Uterus (tissue), 4 donors: ENCODE data around the gene MBP. TPM values are rescaled to one million over a fixed set of nuclear protein-coding genes. Genes with fewer than 3 reads are reported as not detected.
A peak's percentile ranks its signal among the peaks of the same experiment; 100 is the strongest.

Experiments used
- DNase-seq, 2 donors: peaks; one replicate each; pipeline ENCODE4 v3.0.0-alpha.2; 2019 to 2020
- H3K27ac ChIP-seq, 2 donors: fragments of 200-600 bp; sonication (generic); 1 replicate in 1 of 2; 2 replicates in 1 of 2; pipeline ENCODE4 v1.5.1; 2016 to 2018
- H3K27me3 ChIP-seq, 2 donors: fragments of 200-600 bp; sonication (generic); one replicate each; pipeline ENCODE4 v1.5.1; 2018 to 2019; ENCODE audit warnings: control low read depth in 1 of 2
- H3K36me3 ChIP-seq, 2 donors: fragments of 200-600 bp; sonication (generic); one replicate each; pipeline ENCODE4 v1.5.1; 2019; ENCODE audit warnings: control low read depth in 1 of 2
- H3K4me1 ChIP-seq, 2 donors: fragments of 200-600 bp; sonication (generic); one replicate each; pipeline ENCODE4 v1.5.1; 2018 to 2019; ENCODE audit warnings: control low read depth in 1 of 2
- H3K4me3 ChIP-seq, 2 donors: fragments of 200-600 bp; sonication (generic); 1 replicate in 1 of 2; 2 replicates in 1 of 2; pipeline ENCODE4 v1.5.1; 2018 to 2019; ENCODE audit warnings: mild to moderate bottlenecking in 1 of 2
- H3K9me3 ChIP-seq, 2 donors: fragments of 200-600 bp; sonication (generic); one replicate each; pipeline ENCODE4 v1.5.1; 2019; ENCODE audit warnings: control low read depth in 1 of 2
- POLR2A ChIP-seq, 2 donors: fragments of 450-650 bp; IDR thresholded peaks; one replicate each; pipeline ENCODE4 v1.6.1; 2016; ENCODE audit warnings: antibody characterized with exemption in 2 of 2, mild to moderate bottlenecking in 1 of 2, moderate library complexity in 1 of 2
- intact Hi-C: fragments of 100-400 bp; cut with DNase I; formaldehyde crosslinking; loops from one replicate; pipeline ENCODE4 v1.15.1; 2023; ENCODE audit warnings: low total_unique reads
- total RNA-seq, 4 donors: library from RNA; depleted of rRNA in 3 of 4; stranded (reverse); fragments of >200 nt in 3 of 4; gene quantifications; one replicate each; pipeline versions ENCODE4 v1.1.0 to v1.2.4, GENCODE V29; 2014 to 2023
- TF ChIP-seq, protein P1 (sequence below), 4 experiments: fragments of 200-600 bp in 2 of 4; fragments of 450-650 bp in 2 of 4; sonication (generic) in 2 of 4; IDR thresholded peaks; one replicate each; pipeline ENCODE4 v1.5.1; 2016 to 2019; ENCODE audit warnings: antibody characterized with exemption in 4 of 4, mild to moderate bottlenecking in 2 of 4, moderate library complexity in 1 of 4
- donor health status: DM: yes; HTN: yes; CAD: no.

Gene MBP
- total RNA-seq, 4 donors from 2014 or later: 12.1 to 52.2 (median 19.8) TPM

DNA sequence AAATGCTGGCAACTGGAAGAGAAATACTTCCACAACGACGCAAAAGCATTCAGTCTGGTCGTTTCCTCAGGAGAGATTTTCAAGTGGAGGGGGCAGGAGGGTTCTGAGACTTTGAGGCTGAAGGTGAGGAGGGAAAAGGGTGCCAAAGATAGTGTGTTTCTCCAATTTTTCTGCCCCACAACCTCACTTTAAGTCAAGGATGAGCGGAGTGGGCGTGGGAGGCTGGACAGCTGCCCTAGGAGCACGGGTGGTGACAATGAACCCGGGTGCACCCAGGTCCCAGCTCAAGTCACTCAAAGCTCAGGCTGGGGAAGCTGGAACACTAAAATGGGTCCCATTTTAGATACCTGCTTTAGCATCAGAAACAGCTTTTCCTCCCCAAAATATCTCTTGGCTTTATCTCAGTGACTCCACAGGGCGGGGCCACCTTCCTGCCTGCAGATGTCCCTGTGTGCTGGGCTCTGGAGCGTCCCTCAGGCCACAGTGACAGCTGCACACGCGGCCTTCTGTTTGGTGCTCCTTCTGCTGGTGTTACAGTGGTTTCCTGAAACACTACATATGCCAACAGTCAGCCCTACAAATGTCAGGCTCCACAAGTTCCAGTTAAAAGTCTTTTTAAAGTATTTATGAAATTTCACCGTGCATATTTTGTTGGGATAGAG, 1.4 kb upstream of the MBP start:
- Histone ChIP-seq H3K4me3 (no peak overlapping the region), H3K4me1 (peaks cover 0 to 3% of the 10 kb centered on the region in 2 donors), H3K9me3 (no peaks in the 10 kb centered on the region), H3K27ac (peak overlapping the region; percentile 90 to 91), H3K36me3 (no peaks in the 10 kb centered on the region), H3K27me3 (no peaks in the 10 kb centered on the region)
- TF ChIP-seq, protein P1, sequence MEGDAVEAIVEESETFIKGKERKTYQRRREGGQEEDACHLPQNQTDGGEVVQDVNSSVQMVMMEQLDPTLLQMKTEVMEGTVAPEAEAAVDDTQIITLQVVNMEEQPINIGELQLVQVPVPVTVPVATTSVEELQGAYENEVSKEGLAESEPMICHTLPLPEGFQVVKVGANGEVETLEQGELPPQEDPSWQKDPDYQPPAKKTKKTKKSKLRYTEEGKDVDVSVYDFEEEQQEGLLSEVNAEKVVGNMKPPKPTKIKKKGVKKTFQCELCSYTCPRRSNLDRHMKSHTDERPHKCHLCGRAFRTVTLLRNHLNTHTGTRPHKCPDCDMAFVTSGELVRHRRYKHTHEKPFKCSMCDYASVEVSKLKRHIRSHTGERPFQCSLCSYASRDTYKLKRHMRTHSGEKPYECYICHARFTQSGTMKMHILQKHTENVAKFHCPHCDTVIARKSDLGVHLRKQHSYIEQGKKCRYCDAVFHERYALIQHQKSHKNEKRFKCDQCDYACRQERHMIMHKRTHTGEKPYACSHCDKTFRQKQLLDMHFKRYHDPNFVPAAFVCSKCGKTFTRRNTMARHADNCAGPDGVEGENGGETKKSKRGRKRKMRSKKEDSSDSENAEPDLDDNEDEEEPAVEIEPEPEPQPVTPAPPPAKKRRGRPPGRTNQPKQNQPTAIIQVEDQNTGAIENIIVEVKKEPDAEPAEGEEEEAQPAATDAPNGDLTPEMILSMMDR (IDR thresholded peaks at IDR 0.05): no peak
- no peak for TF ChIP-seq POLR2A (IDR thresholded peaks at IDR 0.05)
- no peak for DNase-seq
- intact Hi-C loops: no loop called here

DNA sequence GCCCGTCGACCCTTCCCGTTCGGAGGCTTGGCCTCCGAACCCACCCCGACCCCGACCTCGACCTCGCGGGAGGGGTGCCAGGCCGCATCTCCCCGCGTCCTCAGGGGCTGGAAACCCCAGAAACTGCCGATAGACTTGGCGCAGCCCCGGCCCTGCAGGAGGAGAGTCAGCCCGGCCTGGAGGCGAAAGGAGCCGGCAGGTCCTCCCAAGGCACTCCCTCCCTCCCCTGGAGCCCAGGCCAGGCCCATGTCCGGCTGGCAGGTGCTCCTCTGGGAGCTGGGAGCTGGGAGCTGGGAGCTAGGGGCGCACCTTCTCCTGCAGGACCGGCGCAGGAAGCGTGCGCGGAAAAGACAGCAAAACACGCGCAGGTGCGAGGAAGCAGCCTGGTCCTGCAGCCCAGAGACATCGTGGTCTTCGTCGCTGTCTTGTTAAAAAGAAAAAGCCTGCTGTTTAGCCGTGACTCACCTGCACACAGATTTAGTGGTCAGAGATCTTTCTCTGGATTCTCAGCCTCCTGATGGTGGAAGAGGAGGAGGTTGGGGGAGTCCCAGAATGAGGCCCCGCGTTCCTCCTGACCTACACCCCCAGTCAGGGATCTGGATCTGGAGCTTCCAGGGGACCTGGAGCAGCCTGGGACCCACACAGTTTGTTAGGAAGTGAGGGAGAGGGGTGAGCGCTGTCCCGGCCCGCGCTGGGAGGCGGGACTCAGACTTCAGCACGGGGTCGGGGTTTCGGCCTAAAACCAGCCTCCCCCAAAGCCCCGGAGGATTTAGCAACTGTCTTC, 660 bp upstream of the MBP start:
- DNase-seq: peak; percentile 56 to 67
- TF ChIP-seq POLR2A (IDR thresholded peaks at IDR 0.05): no peak
- TF ChIP-seq, protein P1 (IDR thresholded peaks at IDR 0.05): no peak
- intact Hi-C loops: no loop called here
- Histone ChIP-seq H3K27me3 (no peaks in the 10 kb centered on the region), H3K4me1 (peaks cover 0 to 8% of the 10 kb centered on the region in 2 donors), H3K9me3 (no peaks in the 10 kb centered on the region), H3K4me3 (peak overlapping the region; percentile 56 to 61), H3K27ac (peak overlapping the region; percentile 90 to 91), H3K36me3 (no peaks in the 10 kb centered on the region)

DNA sequence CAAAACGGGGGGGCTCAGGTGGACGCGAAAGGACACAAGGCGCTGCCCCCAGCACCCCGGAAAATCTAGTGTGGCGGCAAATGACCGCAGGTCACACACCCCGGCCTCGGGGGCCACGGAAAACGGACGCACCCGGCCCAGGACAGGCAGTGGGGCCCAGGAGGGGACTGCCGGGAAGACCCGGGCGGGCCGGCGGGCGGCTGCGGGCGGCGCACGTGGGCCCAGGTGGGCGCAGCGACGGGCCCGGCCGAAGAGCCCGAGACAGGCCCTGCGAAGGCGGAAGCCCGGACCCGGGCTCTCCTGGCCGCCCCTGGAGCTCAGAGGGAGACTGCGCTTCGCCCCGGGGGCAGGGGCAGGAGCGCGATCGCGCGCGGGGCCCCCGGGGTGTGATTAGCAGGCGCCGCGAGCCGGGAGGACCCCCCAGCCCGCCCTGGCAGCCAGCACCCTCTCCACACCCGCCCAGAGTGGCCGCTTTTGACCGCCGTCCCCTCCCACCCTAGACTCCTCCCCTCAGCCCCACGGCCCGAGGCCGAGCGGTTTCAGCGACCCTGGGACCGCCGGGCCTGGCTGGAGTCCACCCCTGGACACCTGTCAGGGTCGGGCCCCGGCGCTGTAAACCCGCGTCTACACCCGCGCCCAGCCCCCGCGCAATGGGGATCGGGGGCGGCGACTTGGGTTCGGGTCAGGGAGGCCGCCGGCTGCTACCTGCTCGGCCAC, 773 bp downstream of the MBP start:
- Histone ChIP-seq H3K9me3 (no peaks in the 10 kb centered on the region), H3K27me3 (no peaks in the 10 kb centered on the region), H3K27ac (peak overlapping the region; percentile 90 to 91), H3K4me3 (peak overlapping the region; percentile 56 to 61), H3K36me3 (no peaks in the 10 kb centered on the region), H3K4me1 (peaks cover 0 to 8% of the 10 kb centered on the region in 2 donors)
- TF ChIP-seq, protein P1 (IDR thresholded peaks at IDR 0.05): no peak
- peak; percentile 24 to 44 for TF ChIP-seq POLR2A (IDR thresholded peaks at IDR 0.05)
- peak; percentile 55 to 69 for DNase-seq
- intact Hi-C loops: no loop called here

DNA sequence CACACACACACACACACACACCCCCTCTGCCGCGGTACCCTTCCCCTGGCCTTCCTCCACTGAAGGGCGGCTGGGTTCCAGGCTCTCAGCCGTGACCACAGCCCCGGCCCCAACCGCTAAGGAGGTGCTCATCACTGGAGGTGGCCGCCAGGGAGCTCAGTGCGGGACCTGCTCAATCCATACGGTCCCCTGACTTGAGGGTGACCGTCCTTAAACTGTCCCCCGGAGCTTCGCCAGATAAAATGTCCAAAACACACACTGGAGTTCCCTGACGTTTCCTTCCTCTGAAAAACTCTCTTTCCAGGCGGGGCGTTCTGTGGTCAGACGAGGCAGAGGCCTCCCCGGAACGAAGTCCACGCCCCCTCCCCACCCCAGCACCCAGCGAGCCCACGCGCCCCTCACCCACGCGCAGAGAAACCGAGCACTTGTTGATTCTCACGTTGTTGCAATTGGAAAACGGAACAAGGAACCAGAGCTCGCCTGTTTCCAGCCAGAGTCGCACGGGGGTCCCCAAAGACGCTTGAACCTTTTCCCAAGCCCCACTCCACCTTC, 1.4 kb downstream of the MBP start:
- no peak for TF ChIP-seq POLR2A (IDR thresholded peaks at IDR 0.05)
- TF ChIP-seq, protein P1 (IDR thresholded peaks at IDR 0.05): no peak
- Histone ChIP-seq H3K36me3 (no peaks in the 10 kb centered on the region), H3K4me1 (peaks cover 0 to 8% of the 10 kb centered on the region in 2 donors), H3K4me3 (peak overlapping the region; percentile 56 to 61), H3K9me3 (no peaks in the 10 kb centered on the region), H3K27ac (peak overlapping the region; percentile 90 to 91), H3K27me3 (no peaks in the 10 kb centered on the region)
- peak in 1 of 2 donors; percentile 42 for DNase-seq
- intact Hi-C loops: no loop called here
